ENCODE results near the gene STX12. TPM values are rescaled to one million over a fixed set of nuclear protein-coding genes. Genes with fewer than 3 reads are reported as not detected.

STX12 gene
- total and polyA plus RNA-seq, 8 donors = 13.6 to 24.3 (median 19.5) TPM

DNA sequence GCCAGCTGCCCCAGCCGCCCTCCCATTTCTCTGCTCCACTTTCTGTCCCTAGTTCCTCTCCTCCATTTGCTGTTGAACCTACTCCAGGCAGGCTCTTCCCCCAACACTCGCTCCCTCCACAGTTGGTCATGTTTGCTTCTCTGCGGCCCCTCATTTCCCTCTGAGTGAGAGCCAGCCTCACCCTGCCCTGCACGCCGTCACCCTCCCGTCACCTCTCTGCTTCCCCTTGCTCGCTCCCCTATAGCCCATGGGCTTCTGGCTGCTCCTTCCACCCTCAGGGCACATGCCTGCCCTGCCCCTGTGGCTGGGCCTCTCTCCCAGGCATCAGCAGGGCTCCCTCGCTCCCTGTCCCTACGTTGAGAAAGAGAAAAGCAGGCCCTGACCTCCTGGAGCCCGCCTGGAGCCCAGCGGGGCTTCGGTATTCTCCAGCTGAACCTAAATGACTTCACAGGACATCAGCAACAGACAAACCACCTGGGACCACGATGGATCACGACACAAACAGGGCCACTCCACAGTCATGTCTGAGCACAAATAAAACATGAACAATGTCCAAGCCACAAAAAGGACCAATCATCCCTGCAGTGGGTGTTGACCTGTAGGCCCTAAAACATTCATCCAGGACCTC is 86.0 kb downstream of the STX12 start:
- no peaks in the 10 kb centered on the region for H3K27me3 ChIP-seq
- H3K9me3 ChIP-seq = no peaks in the 10 kb centered on the region
- H3K4me1 ChIP-seq = no peaks in the 10 kb centered on the region
- H3K4me3 ChIP-seq = no peak overlapping the region
- no peak overlapping the region for H3K27ac ChIP-seq
- 84 to 86% methylated on average over 14 of the region's 14 CpGs for WGBS, 2 donors
- DNase-seq (peak in 1 of 6 donors; percentile 47), ATAC-seq (no peak), FAIRE-seq (no peak)
- intact Hi-C loops (cut with DNase I) = loop anchor here in 1 of 3 donors (5.0 kb wide), 1 partner anchor 118 kb away; no protein-coding TSS in a partner anchor
- TF ChIP-seq, protein P1, sequence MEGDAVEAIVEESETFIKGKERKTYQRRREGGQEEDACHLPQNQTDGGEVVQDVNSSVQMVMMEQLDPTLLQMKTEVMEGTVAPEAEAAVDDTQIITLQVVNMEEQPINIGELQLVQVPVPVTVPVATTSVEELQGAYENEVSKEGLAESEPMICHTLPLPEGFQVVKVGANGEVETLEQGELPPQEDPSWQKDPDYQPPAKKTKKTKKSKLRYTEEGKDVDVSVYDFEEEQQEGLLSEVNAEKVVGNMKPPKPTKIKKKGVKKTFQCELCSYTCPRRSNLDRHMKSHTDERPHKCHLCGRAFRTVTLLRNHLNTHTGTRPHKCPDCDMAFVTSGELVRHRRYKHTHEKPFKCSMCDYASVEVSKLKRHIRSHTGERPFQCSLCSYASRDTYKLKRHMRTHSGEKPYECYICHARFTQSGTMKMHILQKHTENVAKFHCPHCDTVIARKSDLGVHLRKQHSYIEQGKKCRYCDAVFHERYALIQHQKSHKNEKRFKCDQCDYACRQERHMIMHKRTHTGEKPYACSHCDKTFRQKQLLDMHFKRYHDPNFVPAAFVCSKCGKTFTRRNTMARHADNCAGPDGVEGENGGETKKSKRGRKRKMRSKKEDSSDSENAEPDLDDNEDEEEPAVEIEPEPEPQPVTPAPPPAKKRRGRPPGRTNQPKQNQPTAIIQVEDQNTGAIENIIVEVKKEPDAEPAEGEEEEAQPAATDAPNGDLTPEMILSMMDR (IDR thresholded peaks at IDR 0.05) = no peak
- no peaks in the 10 kb centered on the region for H3K36me3 ChIP-seq

DNA sequence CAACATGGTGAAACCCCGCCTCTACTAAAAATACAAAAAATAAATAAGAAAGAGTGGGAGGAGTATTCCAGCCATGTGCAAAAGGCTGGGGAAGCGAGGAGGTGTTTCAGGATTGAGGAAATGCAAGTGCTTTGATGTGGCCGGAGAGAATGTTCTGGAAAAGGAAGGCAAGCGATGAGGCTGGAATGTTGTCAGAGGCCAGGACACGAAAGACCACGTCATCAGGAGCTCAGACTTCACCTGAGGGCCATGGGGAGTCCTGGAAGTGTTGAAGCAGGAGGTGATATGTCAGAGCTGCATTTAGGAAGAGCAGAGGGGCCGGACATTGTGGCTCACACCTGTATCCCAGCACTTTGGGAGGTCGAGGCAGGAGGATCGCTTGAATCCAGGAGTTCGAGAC is 88.4 kb downstream of the STX12 start:
- peak in 1 of 6 donors; percentile 5 for DNase-seq
- Histone ChIP-seq H3K27me3 (no peaks in the 10 kb centered on the region), H3K9me3 (no peaks in the 10 kb centered on the region), H3K4me1 (no peaks in the 10 kb centered on the region), H3K4me3 (no peak overlapping the region), H3K27ac (no peak overlapping the region), H3K36me3 (no peaks in the 10 kb centered on the region)
- intact Hi-C loops (cut with DNase I) = no loop called here
- 80 to 84% methylated on average over 10 of the region's 10 CpGs for WGBS, 2 donors
- TF ChIP-seq, protein P1 (IDR thresholded peaks at IDR 0.05) = no peak
- ATAC-seq = no peak
- FAIRE-seq = no peak

GRCh38 chr1:27862004-27862403 is 89.0 kb downstream of the STX12 start:
- Histone ChIP-seq H3K27me3 (no peaks in the 10 kb centered on the region), H3K27ac (peak overlapping the region in 1 of 4 donors; percentile 62), H3K36me3 (no peaks in the 10 kb centered on the region), H3K4me3 (no peak overlapping the region), H3K4me1 (no peaks in the 10 kb centered on the region), H3K9me3 (no peaks in the 10 kb centered on the region)
- ATAC-seq (no peak), DNase-seq (peak in 2 of 6 donors; percentile 11 to 33), FAIRE-seq (no peak)
- TF ChIP-seq, protein P1 (IDR thresholded peaks at IDR 0.05) = no peak
- intact Hi-C loops (cut with DNase I) = no loop called here
- 66 to 78% methylated on average over 3 of the region's 3 CpGs for WGBS, 2 donors

GRCh38 chr1:27862671-27863537 is 89.9 kb downstream of the STX12 start:
- DNase-seq (peak in 3 of 6 donors; percentile 25 to 65 (median 51)), FAIRE-seq (no peak), ATAC-seq (peak in 3 of 4 donors; percentile 76 to 83 (median 77))
- Histone ChIP-seq H3K36me3 (no peaks in the 10 kb centered on the region), H3K4me1 (no peaks in the 10 kb centered on the region), H3K4me3 (no peak overlapping the region), H3K27me3 (no peaks in the 10 kb centered on the region), H3K9me3 (no peaks in the 10 kb centered on the region), H3K27ac (peak overlapping the region in 2 of 4 donors; percentile 28 to 63)
- TF ChIP-seq, protein P1 (IDR thresholded peaks at IDR 0.05) = no peak
- intact Hi-C loops (cut with DNase I) = no loop called here
- 76 to 85% methylated on average over 9 of the region's 9 CpGs for WGBS, 2 donors

Data from pancreas (tissue), 10 donors.